ENCODE measurements around the gene NEUROD2. TPM values are rescaled to one million over a fixed set of nuclear protein-coding genes. Genes with fewer than 3 reads are reported as not detected.

Gene NEUROD2
- under 1 TPM in 1 of 4 donors, not detected in 3; 0.33 TPM for total RNA-seq
- 1 to 10 TPM in 1 of 3 donors, under 1 TPM in 1, not detected in 1; 0.23 to 1.2 TPM for polyA plus RNA-seq

DNA sequence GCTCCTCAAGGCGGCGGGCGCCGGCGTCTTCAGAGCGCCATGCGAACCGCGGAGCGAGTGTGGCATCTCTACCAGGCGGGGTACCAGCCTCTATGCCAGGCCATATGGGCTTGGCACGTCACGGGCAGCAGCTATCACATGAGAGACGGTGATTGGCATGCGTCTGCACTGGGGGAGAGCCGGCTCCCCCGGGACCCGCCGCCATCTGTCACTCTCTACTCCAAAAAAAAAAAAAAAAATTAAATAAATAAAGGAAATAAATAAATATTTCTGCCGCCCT, at the start of gene NEUROD2:
Gene NEUROD2 (minus strand): TSS at position 70 of the 280 bp plus-strand sequence. CDS start 1,321 bp downstream, outside the sequence.
- no peaks in the 10 kb centered on the region for H3K9me3 ChIP-seq
- H3K4me3 ChIP-seq, result peak within 1 kb of the TSS in 3 of 4 donors; percentile 5 to 36 (median 20)
- intact Hi-C loops (cut with DNase I), result no loop called here
- WGBS, 2 donors, result 8 to 9% methylated on average over 20 of the region's 20 CpGs
- DNase-seq, result no peak
- TF ChIP-seq POLR2A (IDR thresholded peaks at IDR 0.05) (no peak), POLR2AphosphoS5 (IDR thresholded peaks at IDR 0.05) (no peak), EP300 (IDR thresholded peaks at IDR 0.05) (no peak)
- TF ChIP-seq, protein P1, sequence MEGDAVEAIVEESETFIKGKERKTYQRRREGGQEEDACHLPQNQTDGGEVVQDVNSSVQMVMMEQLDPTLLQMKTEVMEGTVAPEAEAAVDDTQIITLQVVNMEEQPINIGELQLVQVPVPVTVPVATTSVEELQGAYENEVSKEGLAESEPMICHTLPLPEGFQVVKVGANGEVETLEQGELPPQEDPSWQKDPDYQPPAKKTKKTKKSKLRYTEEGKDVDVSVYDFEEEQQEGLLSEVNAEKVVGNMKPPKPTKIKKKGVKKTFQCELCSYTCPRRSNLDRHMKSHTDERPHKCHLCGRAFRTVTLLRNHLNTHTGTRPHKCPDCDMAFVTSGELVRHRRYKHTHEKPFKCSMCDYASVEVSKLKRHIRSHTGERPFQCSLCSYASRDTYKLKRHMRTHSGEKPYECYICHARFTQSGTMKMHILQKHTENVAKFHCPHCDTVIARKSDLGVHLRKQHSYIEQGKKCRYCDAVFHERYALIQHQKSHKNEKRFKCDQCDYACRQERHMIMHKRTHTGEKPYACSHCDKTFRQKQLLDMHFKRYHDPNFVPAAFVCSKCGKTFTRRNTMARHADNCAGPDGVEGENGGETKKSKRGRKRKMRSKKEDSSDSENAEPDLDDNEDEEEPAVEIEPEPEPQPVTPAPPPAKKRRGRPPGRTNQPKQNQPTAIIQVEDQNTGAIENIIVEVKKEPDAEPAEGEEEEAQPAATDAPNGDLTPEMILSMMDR (IDR thresholded peaks at IDR 0.05), result no peak
- no peak within 1 kb of the TSS for H3K27ac ChIP-seq
- H3K27me3 ChIP-seq, result peaks cover 48 to 86% (median 75%) of the 10 kb centered on the region in 3 donors
- no peaks in the 10 kb centered on the region for H3K36me3 ChIP-seq
- peaks cover 2 to 37% (median 33%) of the 10 kb centered on the region in 4 donors for H3K4me1 ChIP-seq

DNA sequence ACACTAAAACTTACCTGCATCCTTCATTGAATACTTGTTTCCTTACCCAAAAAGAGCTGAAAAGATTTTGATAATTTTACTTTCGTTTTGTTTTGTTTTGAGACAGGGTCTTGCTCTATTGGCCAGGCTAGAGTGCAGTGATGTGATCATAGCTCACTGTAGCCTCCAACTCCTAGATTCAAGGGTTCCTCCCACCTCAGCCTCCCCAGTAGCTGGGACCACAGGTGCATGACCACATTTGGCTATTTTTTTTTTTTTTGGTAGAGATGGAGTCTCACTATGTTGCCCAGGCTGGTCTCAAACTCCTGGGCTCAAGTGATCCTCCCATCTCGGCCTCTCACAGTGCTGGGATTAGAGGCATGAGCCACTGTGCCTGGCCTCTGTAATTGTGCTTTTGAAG, 47.4 kb upstream of the NEUROD2 start:
- H3K4me1 ChIP-seq, result no peaks in the 10 kb centered on the region
- H3K9me3 ChIP-seq, result no peaks in the 10 kb centered on the region
- intact Hi-C loops (cut with DNase I), result no loop called here
- WGBS, 2 donors, result 90 to 91% methylated on average over 2 of the region's 2 CpGs
- no peak overlapping the region for H3K4me3 ChIP-seq
- no peak overlapping the region for H3K27ac ChIP-seq
- DNase-seq, result no peak
- TF ChIP-seq POLR2A (IDR thresholded peaks at IDR 0.05) (no peak), POLR2AphosphoS5 (IDR thresholded peaks at IDR 0.05) (no peak), EP300 (IDR thresholded peaks at IDR 0.05) (no peak)
- TF ChIP-seq, protein P1 (IDR thresholded peaks at IDR 0.05), result no peak
- peaks cover 0 to 37% (median 3%) of the 10 kb centered on the region in 4 donors for H3K36me3 ChIP-seq
- no peaks in the 10 kb centered on the region for H3K27me3 ChIP-seq

DNA sequence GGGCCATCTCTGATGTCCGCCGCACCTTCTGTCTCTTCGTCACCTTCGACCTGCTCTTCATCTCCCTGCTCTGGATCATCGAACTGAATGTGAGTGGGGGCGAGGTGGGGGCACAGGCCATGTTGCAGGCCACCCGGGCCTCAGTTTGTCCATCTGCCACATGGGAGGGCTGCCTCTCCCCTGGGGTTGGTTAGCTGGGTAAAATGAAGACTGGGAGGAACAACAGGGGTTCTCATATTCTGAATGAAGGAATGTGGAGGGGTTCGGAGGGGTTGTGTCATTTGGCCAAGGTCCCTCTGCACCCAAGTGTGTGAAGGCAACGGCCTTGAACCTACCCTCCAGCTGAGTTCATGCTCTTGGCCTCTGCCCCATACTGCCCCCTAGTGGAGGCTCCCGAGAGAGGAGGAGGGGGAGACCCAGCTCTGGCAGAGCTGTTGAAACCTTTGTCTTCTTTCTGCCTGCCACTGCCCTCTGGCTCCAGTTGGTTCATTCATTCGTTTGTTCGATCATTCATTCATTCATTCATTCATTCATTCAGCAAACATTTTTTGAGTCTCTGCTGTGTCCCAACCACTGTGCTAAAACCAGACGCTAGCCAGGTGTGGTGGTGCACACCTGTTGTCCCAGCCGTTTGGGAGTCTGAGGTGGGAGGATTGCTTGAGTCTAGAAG, 46.1 kb upstream of the NEUROD2 start:
- TF ChIP-seq, protein P1 (IDR thresholded peaks at IDR 0.05), result peak; percentile 45 to 81 (median 55)
- no peak for TF ChIP-seq EP300 (IDR thresholded peaks at IDR 0.05)
- TF ChIP-seq POLR2AphosphoS5 (IDR thresholded peaks at IDR 0.05), result no peak
- TF ChIP-seq POLR2A (IDR thresholded peaks at IDR 0.05), result no peak
- WGBS, 2 donors, result 47 to 65% methylated on average over 14 of the region's 14 CpGs
- H3K4me1 ChIP-seq, result no peaks in the 10 kb centered on the region
- H3K27ac ChIP-seq, result peak overlapping the region; percentile 16 to 62 (median 40)
- H3K9me3 ChIP-seq, result no peaks in the 10 kb centered on the region
- no peaks in the 10 kb centered on the region for H3K27me3 ChIP-seq
- intact Hi-C loops (cut with DNase I), result no loop called here
- peak overlapping the region in 3 of 4 donors; percentile 12 to 27 (median 12) for H3K4me3 ChIP-seq
- peaks cover 0 to 24% (median under 1%) of the 10 kb centered on the region in 4 donors for H3K36me3 ChIP-seq
- DNase-seq, result no peak

DNA sequence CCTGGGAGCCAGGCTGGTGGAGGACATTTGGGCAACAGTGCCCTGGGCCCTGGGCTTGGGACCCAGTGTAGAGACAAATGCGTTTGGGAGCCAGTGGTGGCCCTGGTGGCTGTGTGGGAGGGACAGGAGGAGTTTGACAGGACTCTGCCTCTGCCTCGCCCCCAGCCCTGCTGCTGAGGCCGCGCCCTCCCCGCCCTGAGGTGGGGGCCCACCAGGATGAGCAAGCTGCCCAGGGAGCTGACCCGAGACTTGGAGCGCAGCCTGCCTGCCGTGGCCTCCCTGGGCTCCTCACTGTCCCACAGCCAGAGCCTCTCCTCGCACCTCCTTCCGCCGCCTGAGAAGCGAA, 45.6 kb upstream of the NEUROD2 start:
- Histone ChIP-seq H3K27me3 (no peaks in the 10 kb centered on the region), H3K27ac (peak overlapping the region; percentile 16 to 62 (median 40)), H3K4me3 (peak overlapping the region in 3 of 4 donors; percentile 6 to 27 (median 12)), H3K36me3 (peaks cover 0 to 19% (median 0%) of the 10 kb centered on the region in 4 donors), H3K4me1 (no peaks in the 10 kb centered on the region), H3K9me3 (no peaks in the 10 kb centered on the region)
- WGBS, 2 donors, result 58 to 77% methylated on average over 12 of the region's 12 CpGs
- DNase-seq, result no peak
- intact Hi-C loops (cut with DNase I), result no loop called here
- TF ChIP-seq, protein P1 (IDR thresholded peaks at IDR 0.05), result no peak
- no peak for TF ChIP-seq EP300 (IDR thresholded peaks at IDR 0.05)
- no peak for TF ChIP-seq POLR2A (IDR thresholded peaks at IDR 0.05)
- TF ChIP-seq POLR2AphosphoS5 (IDR thresholded peaks at IDR 0.05), result no peak
